LNCaP clone FGC (cell line): Measurements from ENCODE around the gene CAP1.

Source experiments
- DNase-seq: peaks from one replicate; pipeline ENCODE4 v3.0.0-alpha.2; 2011; ENCODE audit warnings: low read depth
- H3K4me3 ChIP-seq: 2 replicates; pipeline ENCODE4 v1.5.1; 2011; ENCODE audit warnings: mild to moderate bottlenecking, low read depth, low read length, control low read depth
- CTCF ChIP-seq: IDR thresholded peaks from 2 replicates; pipeline ENCODE4 v1.5.1; 2012; ENCODE audit warnings: mild to moderate bottlenecking; ENCODE audit not compliant: control insufficient read depth, insufficient read depth; ENCODE audit errors: extremely low read depth

The CAP1 gene

GRCh38 chr1:40058453-40059337 is 18.2 kb downstream of the CAP1 start:
- no peak overlapping the region for H3K4me3 ChIP-seq
- no peak for TF ChIP-seq CTCF
- no peak for DNase-seq

DNA sequence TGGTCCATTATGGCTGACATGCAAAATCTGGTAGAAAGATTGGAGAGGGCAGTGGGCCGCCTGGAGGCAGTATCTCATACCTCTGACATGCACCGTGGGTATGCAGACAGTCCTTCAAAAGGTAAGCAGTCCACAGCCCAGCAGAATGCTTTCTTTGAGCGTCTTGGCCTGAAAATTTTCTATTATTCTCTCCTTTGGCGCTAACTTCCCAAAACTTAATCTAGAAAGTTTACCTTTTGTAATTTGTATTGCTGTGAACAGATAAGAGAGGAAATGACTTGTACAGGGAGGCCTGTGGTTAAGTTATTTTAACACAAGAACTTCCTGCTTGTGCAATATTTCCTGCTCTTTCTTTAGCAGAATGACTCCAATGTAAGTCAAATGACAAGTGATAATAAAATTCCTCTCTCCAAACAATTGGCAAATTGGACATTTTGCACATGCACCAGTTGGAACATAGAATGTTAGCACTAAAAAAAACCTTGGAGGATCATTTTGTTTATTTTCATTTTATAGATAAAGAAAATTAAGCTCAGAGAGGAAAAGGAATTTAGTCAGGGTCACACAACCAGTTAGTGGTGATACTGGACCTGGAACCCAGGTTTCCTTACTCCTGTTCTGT is 18.9 kb downstream of the CAP1 start:
- peak; percentile 26 for DNase-seq
- no peak overlapping the region for H3K4me3 ChIP-seq
- no peak for TF ChIP-seq CTCF

DNA sequence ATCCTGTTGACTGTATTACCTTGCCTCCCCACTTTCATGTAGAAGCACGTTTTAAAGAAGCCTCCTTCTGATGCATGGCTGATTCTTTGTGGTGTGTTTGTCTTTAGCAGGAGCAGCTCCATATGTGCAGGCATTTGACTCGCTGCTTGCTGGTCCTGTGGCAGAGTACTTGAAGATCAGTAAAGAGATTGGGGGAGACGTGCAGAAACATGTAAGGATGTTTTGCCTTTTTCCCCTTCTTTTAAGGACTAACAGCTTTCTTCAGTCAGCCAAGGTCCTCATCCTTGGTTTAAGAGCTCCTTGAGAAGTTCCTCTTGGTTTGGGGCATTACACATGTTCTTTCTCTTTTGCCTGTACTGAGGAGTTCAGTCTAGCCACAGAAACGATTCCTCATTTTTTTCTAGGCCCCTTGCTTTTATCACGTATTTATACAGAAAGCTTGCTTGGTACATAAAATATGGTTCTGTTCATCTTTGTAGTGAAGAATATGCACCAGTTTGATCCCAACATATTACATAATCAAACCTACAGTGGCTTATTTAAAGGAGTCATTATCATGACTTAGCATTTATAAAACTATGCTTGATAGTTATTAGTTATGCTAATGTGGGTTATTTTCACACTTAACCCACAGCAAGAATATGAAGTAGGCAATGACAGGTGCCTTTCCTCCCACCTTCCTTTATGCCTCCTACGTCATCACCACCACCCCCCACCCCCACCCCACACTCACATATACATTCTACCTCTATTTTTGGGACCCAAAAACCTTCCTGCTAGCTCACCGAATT is 19.6 kb downstream of the CAP1 start:
- no peak for TF ChIP-seq CTCF
- no peak overlapping the region for H3K4me3 ChIP-seq
- no peak for DNase-seq

DNA sequence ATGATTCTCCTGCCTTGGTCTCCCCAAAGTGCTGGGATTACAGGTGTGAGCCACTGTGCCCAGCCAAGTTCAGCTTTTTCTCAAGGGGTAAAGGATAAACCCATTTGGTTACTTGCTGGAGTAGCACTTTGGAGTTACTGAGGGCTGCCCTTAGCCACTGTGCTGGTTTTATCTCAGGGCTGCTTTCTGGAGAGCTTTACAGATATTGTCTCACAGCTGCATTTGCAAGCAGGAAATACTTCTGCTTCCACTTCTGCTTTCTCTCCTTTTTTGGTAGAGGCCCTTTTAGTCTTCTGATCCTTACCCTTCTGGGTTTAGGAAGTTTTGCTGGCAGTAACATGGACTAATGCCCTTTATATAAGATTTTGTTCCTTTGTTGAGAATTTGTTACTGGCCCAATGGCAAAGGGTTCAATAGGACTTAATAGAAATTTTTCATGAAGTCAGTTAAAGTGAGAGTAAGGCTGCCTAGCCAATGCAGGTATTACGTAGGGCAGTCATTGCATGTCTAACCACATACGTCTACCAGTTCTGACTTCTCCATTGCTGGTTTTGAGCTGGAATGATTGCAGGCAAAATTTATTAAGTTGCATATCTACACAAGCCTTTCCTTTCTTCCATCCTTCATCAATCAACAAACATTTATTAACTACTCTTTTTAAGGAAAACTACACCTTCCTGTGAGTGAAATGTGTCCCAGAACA is 24.4 kb downstream of the CAP1 start:
- H3K4me3 ChIP-seq = no peak overlapping the region
- no peak for TF ChIP-seq CTCF
- no peak for DNase-seq

DNA sequence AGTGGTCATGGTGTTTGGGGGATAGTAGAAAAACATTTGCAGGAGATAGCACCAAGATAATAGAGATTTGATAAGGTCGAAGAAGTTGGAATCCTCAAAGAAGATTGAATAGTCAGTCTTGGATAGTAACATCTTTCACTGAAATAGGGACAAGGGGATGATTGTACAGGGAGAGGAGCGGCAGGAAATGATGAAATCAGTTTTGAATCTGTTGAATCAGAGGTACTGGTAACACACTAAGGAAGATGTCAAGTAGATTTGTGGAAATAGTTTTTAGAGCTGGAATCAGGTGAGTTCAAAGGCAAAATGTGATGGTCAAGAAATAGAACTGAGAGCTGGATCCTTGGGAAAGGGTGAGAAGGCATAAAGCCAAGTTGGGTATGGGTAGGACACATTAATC is 26.5 kb downstream of the CAP1 start:
- H3K4me3 ChIP-seq = no peak overlapping the region
- no peak for DNase-seq
- no peak for TF ChIP-seq CTCF

GRCh38 chr1:40067851-40068250 is 27.3 kb downstream of the CAP1 start:
- no peak for DNase-seq
- TF ChIP-seq CTCF = no peak
- no peak overlapping the region for H3K4me3 ChIP-seq
